GM12892 (cell line): Measurements from ENCODE around the gene TMTC2.

Source experiments
- POLR2AphosphoS5 ChIP-seq: IDR thresholded peaks from 2 replicates; pipeline ENCODE4 v1.6.1; 2011; ENCODE audit warnings: low read depth, low read length, control low read depth
- TAF1 ChIP-seq: IDR thresholded peaks from 2 replicates; pipeline ENCODE4 v1.6.1; 2011; ENCODE audit warnings: low read depth, mild to moderate bottlenecking, control low read depth, low read length, borderline replicate concordance

DNA sequence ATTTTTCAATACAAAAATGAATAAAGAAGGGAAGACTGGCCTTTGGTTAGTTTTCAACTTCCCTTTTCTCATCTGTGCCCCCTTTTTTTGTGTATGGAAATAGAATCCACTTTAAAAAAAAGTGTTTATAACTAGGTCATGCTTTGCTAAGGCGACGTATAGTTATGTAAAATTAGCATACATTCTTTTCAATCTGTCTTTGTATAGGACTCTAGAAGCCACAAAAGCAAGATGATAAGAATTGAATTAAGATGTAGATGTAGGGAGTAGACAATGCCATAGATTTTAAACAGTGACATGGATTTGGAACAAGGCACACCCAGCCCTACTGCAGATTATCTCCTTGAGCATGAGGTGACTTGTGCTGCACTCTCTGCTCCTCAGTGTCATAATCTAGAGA lies 354.3 kb downstream of the TMTC2 start:
- TF ChIP-seq POLR2AphosphoS5 (no peak), TAF1 (no peak)
